Activated CD8-positive, alpha-beta memory T cell treated with anti-CD3 and anti-CD28 coated beads for 48 hours (primary cell): Measurements from ENCODE around the gene DDC.
"Not testable (repeated sequence)": the region's sequence is repeated elsewhere in the genome, so short reads cannot be mapped to it uniquely, and the experiment has no call there.

Experiments used
- DNase-seq, 3 experiments: peaks; one replicate each; pipeline ENCODE4 v3.0.0-alpha.2; 2020; ENCODE audit warnings: low read depth in 2 of 3, low spot score in 2 of 3

DDC gene

DNA sequence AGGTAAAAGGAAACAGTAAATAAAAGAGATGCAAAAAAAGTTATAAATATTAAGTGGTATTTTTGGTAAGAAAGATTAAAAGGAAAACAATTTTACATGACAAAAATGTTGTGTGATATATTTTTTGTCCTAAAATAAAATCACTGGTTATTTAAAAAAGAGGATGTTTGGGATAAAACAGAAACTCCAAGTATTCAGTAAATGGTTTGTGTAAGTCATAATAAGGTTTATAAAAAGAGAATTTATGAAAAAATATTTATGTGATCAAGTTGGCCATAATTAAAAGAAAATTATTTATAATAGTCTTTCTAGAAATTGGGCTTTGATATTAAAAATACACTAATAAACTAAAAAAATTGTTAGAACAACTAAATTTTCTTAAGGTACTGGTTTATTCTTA is 76.8 kb downstream of the DDC start:
- no peak for DNase-seq

DNA sequence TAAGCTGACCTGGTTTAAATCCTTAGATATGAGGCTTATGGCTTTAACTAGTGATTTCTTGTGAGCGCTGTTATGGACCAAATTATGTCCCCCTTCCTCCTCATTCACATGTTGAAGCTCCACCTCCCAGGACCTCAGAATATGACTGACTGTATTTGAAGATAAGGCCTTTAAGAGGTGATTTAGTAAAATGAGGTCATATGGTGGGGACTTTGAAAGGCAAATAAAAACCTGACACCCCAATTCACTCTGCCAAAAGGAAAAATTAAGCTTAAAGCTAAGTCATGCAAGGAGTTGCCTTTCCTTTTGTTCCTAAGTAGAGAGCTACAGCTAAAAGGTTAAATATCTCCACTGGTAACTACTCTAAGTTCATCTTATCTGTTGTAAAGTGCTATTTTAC is 78.7 kb downstream of the DDC start:
- DNase-seq: no peak

DNA sequence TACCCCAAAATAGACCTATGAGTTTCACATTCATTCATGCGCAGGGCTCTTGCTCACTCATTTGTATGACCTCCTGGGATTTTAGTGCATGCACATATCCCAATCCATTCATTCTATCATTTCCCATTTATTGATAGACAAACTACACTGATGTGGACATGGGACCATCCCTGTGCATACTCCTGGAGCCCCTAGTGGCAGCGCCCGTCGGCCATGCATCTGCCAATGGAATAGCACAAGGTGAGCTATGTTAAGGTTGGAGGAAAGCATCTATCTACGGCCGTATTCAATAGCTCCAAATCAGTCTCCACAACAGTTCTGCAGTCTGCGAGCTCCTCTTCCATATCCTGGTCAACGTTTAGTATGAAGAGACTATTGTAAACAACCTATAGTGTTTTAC is 83.3 kb downstream of the DDC start:
- DNase-seq: no peak

DNA sequence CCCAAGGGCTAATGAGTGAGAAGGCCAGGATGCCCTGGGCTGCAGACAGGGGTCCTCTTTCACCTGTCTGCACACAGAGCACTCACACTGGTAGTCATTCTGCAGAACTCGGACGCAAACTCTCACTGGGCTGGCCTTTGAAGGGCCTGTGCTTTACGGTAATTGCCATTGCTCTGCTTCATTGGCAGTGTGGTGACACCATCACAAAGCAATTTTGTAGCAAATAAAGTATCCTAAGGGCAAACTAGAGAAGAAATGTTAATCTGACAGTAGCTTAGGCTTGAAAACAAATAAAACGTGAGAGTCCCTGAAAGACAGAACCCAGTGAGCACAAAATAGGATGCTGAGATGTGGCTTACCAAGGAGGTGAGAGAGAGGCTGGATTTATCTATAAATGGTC is 84.4 kb downstream of the DDC start:
- DNase-seq: no peak

DNA sequence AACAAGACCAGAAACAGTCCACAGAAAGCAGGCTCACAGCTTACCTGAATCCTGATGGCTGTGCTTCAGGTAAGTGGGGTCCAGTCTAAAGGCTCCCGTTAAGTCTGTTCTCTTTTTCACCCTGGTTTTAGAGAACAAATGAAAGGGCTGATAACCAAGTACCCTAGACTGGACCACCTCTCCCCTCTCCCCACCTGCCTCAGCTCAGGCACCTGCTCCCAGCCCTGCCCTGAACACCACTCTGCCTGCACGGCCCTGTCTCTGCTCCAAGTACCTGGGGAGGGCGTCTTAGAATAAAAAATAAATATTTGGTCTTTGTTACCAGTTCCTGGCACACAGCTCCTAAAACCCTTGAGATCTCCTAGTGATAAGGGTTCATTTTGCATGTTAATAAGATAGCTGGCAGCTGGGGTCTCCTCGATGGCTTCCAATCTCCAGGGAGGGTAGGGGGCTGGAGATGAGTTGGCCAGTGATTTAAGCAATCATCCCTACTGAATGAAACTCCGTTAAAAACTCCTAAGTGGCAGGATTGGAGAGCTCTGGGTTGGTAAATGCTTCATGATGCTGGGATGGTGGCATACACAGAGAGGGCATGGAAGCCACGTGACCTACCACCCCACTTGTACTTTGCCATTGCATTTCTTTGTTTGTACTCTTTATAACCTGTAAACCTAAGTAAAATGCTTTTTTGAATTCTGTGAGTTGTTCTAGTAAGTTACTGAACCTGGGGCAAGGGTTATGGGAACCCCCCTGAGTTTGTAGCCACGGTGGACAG is 85.3 kb downstream of the DDC start:
- no peak for DNase-seq

DNA sequence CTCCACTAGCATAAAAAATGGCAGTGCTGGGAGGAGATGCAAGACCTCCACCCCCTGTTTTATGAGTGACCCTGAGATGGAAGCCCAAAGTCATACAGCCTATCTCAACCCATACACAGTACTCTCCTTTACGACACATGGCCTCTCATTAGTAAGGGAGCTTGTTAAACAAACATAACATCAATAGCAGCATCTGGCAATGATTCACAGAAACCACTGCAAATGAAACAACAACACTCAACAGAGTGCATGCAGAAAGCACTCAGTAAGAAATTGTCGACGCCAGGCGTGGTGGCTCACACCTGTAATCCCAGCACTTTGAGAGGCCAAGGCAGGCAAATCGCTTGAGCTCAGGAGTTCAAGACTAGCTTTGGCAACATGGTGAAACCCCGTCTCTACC is 87.6 kb downstream of the DDC start:
- no peak for DNase-seq

DNA sequence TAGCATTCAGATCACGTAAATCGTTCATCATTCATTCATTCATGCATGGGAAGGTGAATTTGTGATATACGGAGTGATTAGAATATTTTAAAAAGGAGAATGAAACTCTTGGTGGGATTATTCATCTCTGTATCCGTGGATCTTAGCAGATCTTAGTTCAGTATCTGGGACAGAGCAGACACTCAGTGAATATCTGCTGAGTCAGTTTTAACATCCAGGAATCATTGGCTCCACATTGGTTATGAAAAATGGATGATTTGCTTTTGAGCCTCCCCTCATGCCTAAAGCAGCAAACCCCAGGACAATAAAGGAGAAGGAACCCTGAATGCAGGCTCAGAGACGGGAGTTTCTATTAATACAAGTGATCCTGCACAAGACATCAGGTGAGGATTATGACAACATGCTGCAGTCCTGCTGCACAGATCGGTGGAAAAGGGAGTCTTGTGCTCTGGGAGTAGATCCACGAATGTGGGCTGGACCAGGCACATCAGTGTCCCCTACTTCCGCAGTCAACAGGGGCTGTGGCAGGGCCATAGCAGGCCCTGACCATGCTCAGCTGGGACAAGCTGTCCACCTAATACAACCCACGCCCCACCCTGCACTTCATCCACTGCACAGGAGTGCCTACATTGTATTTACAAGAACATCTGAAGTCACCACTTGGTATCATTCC is 88.1 kb downstream of the DDC start:
- no peak for DNase-seq

DNA sequence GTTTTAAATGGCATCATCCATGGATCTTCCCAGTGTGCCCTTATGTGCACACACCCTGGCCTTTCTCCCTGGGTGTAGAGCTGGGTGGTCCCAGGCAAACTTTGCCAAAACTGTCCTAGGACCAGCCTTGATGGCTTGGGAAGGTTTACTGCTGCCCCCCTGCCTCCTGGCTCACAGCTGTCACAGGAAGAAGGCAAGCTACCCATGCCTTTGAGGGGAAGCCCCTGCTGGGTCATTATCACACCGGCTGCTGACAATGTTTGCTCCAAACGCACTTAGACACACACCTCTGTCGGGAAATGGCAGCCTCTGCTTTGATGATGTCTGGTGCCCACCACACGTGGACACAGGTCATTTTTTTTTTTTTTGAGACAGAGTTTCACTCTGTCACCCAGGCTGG is 89.9 kb downstream of the DDC start:
- no peak for DNase-seq

DNA sequence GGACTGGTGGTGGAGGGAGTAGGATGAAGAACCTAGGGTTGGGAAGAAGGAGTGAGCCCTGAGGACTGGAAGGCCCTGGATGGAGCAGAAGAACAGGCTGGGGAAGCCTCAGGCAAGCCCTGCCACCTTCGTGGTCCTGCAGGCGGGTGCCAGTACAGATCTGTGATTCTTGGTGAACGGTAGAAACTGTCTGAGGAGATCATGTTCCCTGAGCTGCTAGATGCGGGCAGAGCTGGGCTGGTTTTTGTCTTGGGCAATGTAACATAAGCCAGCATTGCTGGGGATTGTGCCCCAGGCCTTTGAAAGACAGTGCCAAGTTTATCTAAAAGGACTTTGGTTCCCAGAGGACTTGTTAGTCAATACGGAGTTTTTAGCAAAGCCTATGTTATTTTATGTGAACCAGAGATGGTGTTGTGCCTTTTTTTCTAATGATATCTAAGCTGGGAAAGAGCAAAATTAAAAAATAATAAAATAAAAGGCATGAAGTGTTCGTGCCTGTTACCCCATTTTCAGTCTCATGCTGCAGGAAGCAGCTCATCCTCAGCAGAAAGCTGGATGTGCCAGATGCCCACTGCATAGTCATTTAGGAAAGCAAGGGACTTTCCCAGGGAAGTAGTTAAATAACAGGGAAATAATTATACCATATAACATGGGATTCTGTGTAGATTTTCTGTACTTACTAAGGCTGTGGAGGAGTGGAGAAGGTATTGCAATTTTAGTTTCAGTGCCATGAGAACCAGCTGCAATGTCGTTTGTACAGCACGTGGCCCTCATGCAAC is 90.6 kb downstream of the DDC start:
- no peak for DNase-seq

DNA sequence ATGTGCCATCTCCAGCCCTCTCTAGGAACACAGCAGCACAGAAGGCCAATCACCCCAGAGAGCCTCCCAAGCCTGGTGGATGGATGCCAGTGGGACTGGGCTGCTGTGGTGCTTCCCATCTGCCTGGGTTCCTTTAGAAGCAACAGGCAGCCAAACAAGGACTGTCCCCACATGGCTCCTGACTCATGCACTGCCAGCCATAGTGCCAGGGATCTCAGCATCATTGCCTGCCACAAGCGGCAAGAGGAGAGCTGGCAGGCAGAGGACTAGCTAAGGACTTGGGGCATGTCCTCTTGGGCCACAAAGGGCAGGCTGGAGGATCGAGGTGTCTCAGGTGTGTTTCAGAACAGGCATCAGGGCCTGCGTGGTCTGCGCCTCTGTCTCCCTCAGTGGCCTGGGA is 91.7 kb downstream of the DDC start:
- DNase-seq: no peak

DNA sequence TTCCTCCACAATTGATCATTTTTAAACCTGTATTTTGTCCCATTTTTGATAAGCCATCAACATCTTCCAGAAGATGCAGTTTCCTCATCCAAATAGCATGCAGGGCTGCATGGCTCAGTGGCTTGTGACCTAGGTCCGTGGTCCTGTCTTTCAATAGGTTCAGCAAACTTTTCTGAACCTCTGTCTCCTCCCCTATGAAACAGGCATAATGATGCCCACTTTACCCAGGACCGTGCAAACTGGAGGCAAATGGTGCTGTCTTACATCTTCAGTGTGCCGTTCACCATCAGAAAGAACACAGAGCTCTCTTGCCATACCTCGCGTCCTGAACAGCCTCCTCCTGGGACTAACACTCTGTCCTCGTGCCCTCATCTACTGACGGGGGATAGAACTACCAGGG is 92.8 kb downstream of the DDC start:
- DNase-seq: no peak

DNA sequence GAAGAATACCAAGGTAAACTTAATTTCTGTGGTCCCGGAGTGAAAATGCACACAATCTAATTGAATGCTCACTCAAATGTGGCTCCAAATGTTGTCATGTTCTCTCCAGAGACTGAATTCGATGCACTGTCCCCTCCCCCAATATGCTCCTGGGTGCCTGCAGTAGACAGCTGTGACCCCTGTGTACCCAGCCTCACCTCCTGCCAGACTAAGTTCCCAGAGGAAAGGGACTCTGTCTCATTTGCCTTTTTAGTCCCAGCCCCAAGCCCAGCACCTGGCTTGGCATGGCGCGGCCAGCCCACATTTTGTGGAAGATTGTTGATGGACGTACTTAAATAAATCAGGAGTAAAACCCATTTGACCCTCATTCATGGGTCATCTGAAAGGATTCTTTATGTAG is 93.2 kb downstream of the DDC start:
- DNase-seq: no peak

DNA sequence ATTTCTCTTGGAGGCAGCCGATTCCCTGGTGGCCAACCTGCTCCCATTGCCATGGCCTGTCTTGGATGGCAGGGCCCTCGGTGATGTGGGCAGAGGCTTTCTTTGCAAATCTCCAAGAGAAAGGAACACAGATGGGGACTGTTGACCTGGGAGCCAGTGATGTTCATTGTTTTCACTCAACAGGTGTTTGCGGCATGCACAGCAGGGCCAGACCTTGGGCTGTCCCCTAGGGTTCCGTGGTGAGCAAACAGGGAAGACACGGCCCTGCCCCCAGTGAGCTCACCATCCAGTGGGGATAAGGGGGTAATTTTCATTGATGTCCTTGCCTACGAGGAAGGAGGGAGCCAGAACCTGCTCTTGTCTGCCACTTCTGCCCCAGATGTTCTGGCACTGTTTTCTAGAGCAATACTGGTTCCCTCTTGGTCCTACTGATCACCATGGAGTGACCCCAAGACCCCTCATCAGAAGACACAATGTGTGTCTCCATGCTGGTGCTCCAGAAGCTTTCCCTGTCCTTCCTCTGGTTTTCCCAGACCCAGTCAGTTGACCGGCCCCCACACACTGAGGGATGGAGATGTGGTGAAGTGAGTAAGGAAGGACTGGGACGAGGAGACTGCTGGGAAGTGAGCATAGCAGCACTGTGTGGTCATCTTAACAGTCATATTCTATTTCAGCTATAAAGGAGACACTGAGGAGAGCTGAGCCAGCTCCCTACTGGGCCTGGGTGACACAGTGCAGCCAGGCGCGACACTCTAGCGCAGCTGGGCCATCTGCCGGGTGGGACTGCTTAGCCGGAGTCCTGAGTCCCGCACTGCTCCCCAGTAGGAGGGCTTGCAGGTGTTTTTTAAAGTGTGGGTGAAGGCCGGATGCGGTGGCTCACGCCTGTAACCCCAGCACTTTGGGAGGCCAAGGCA is 94.7 kb downstream of the DDC start:
- DNase-seq: no peak

DNA sequence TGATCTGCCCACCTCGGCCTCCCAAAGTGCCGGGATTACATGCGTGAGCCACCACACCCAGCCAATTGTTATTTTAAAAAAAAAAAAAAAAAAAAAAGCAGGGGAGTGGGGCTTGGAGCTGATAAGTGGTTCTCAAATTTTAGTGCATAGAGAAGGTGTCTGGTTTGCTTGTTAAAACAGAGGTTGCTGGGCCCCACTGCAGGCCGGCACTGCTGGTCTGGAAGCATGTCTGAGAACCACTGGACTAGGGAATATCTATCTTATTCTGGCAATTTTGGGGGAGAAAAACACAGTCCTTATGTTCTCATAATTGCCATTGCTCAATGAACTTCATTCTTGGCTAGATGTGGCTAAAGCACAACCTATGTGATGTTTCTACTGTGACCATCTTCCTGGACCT is 96.0 kb downstream of the DDC start:
- DNase-seq: no peak

DNA sequence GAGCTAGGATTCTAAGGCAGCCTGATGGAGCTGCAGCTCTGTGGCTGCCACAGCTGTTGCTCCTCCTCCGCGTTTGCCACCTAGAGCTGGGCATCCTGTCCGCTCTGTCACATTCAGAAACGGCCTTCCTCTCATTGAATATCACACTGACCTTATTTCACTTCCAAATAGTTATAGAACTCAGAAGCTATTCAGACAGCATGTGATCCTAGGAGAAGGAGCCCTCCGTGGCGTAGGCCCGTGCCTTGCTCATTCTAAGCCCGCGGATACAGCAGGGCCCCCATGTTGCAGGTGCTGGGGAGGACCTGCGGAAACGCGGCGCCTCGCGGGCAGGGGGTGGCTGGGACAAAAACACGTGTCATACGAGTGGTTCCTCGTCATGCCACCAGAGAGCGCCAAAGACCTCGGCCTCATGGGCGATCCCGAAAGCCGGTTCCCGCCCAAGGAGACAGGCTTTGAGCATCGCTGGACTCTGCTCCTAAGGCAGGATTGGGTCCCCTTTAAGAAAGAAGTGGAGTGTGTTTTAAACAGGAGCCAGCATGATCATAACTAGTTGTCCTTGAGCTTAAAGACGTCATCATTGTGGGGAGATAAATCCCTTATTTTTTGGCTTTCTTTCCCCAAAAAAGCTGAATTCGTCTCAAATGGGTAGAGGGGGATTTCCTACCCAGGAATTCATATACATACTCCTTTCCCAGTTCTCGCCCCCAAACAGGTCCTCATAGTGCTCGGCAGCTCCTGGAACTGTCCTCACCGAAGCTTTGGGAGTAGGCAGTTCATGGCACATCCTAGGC is 97.2 kb downstream of the DDC start:
- peak; percentile 50 to 71 (median 61) for DNase-seq

DNA sequence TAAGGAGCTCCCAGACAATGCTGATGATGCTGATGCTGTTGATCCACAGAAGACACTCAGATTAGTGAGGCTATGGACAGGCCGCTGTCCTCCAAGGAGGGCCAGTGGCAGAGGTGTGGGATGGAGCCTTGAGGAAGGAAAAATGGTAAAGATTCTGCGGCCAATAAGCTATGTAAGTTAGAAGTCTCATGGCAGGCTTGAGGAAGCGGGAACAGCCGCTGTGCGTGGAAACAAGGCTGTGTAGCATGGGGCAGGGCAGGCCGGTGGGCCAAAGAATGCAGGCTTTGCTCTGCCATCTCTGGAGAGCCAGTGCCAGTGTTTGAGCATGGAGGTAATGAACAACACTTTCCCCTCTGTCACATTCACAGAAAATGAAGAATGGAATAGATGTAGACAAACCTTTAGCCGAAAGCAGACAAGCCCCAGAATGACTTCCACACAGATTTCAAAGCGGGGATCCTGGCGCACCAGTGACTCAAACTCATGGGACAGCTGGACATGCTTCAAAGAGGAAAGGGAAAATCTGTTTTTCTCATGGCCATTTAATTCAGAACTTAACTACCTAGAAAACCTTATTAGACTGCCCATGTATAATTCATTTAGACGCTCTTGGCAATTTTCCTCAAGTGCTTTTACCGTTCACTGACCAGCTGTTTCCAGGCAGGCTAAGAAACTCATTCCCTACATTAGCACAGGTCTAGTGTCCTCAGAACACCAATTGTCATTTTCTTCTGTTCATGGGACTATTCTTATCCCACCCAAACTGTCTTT is 98.2 kb downstream of the DDC start:
- no peak for DNase-seq

DNA sequence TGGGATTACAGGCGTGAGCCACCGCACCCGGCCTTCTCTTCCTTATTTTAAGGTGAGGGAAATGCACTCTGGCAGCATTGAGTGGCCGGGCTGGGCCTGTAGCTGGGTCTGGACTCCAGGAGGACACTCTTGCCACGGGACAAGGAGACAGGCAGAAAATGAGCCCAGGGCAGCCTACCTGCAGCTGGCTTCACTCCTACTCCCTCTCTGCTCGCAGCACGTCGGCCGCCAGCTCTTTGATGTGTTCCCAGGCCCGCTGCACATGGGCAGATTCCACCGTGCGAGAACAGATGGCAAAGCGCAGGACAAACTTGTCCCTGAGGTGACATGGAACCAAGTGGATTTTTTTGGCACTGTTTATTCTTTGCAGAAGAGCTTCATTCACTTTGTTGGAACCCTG is 102.2 kb downstream of the DDC start:
- DNase-seq: no peak

DNA sequence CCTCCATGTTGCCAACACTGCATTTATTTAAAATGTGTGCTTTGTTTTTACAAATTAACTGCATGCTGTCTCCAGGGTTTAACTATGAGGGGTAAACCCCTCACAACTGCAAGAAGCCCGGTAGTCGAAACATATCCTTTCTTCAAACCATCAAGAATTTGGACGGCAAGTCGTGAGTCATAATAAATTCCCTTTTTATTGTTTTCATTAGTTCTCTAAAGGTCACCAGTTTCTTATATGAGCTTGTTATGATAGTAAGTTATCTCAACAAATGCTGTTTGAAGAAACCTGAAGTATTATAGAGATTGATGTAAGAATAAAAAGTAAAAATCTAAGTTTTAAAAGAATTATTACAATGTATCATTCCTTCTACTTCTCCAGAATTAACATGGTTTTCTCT is 102.8 kb downstream of the DDC start:
- DNase-seq: no peak

DNA sequence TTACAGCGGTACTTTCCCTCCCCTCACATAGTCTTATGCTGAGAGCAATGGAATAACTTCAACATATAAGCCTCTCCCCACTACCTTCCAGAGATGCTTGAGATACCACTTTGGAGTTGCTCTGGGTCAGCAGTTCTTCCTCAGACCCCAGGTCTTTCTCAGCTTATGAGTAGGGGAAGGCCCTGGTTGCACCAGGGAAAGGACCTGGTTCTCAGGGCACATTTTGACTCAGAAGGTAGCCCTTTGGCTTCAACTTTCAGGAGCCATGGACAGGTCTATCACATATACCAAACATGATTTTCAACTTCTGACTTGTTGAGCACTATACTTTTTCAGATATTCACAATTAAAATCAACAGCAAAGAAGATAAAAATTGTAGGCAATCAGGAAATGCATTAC is 103.5 kb downstream of the DDC start:
- DNase-seq: no peak

DNA sequence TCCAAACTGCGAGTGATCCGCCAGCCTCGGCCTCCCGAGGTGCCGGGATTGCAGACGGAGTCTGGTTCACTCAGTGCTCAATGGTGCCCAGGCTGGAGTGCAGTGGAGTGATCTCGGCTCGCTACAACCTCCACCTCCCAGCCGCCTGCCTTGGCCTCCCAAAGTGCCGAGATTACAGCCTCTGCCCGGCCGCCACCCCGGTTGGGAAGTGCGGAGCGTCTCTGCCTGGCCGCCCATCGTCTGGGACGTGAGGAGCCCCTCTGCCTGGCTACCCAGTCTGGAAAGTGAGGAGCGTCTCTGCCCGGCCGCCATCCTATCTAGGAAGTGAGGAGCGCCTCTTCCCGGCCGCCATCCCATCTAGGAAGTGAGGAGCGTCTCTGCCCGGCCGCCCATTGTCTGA is 106.0 kb downstream of the DDC start:
- DNase-seq: not testable (repeated sequence)
